ENCODE results near the gene CMTM7. TPM values are rescaled to one million over a fixed set of nuclear protein-coding genes. Genes with fewer than 3 reads are reported as not detected.

CMTM7 gene
- total and polyA plus RNA-seq, 11 donors = 2.3 to 16.8 (median 3.6) TPM

DNA sequence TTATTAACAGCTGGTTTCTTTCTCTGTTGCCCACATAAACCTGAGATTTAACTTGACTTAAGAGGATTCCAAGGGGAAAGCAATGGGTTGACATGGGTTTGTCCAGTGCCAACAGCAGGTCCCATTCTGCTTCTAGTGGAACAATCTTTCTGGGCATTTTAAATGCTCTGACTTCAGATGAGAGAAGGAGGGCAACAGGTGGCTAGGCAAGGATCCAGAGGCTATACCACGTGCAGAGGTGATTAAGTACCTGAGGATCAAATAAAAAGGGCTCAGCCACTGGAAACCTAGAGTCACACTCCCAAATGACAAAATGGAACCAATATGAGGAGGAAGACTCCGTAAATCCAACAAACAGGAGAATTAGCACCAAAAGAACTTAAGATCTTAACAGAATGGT is 82.5 kb downstream of the CMTM7 start:
- no peak for ATAC-seq
- H3K27ac ChIP-seq = no peak overlapping the region
- 96 to 99% (median 97%) methylated on average over 2 of the region's 2 CpGs for WGBS, 4 donors
- DNase-seq = no peak
- H3K4me3 ChIP-seq = no peak overlapping the region
- TF ChIP-seq, protein P1, sequence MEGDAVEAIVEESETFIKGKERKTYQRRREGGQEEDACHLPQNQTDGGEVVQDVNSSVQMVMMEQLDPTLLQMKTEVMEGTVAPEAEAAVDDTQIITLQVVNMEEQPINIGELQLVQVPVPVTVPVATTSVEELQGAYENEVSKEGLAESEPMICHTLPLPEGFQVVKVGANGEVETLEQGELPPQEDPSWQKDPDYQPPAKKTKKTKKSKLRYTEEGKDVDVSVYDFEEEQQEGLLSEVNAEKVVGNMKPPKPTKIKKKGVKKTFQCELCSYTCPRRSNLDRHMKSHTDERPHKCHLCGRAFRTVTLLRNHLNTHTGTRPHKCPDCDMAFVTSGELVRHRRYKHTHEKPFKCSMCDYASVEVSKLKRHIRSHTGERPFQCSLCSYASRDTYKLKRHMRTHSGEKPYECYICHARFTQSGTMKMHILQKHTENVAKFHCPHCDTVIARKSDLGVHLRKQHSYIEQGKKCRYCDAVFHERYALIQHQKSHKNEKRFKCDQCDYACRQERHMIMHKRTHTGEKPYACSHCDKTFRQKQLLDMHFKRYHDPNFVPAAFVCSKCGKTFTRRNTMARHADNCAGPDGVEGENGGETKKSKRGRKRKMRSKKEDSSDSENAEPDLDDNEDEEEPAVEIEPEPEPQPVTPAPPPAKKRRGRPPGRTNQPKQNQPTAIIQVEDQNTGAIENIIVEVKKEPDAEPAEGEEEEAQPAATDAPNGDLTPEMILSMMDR (IDR thresholded peaks at IDR 0.05) = no peak
- no peak for TF ChIP-seq POLR2A (IDR thresholded peaks at IDR 0.05)
- H3K36me3 ChIP-seq = peaks cover 0 to 15% (median 0%) of the 10 kb centered on the region in 9 donors
- intact Hi-C loops (cut with DNase I) = loop anchor here in 6 of 10 donors (5.0 to 10.0 kb wide), 4 partner anchors 82 to 299 kb away; partner anchors contain the start of gene CMTM7 (in 1 of the 6)
- H3K27me3 ChIP-seq = no peaks in the 10 kb centered on the region
- no peaks in the 10 kb centered on the region for H3K9me3 ChIP-seq
- H3K4me1 ChIP-seq = peaks cover 0 to 33% (median 0%) of the 10 kb centered on the region in 12 donors

DNA sequence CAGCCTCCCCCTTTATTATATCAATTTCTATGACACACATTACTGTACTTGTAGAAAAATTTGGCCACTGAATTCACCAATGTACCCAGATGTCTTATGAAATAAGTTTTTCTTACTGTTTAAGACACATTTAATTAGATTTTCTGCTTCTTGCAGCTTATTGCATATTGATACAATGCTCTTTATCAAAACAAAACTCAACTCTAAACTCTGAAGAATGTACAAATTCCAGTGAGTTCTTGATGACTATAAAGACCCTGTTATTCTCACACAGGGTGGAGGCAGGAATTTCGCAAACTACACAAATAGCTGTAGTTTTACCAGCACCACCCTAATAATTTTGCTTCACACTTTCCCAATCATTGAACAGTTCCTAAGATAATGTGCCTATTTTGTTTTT is 89.0 kb downstream of the CMTM7 start:
- Histone ChIP-seq H3K4me3 (no peak overlapping the region), H3K36me3 (peaks cover 0 to 64% (median 26%) of the 10 kb centered on the region in 9 donors), H3K27ac (no peak overlapping the region), H3K9me3 (no peaks in the 10 kb centered on the region), H3K27me3 (no peaks in the 10 kb centered on the region), H3K4me1 (peaks cover 0 to 21% (median 0%) of the 10 kb centered on the region in 12 donors)
- no peak for DNase-seq
- no peak for ATAC-seq
- no peak for TF ChIP-seq POLR2A (IDR thresholded peaks at IDR 0.05)
- TF ChIP-seq, protein P1 (IDR thresholded peaks at IDR 0.05) = no peak
- 89 to 94% (median 92%) methylated on average over 1 of the region's 1 CpG for WGBS, 4 donors
- intact Hi-C loops (cut with DNase I) = no loop called here

DNA sequence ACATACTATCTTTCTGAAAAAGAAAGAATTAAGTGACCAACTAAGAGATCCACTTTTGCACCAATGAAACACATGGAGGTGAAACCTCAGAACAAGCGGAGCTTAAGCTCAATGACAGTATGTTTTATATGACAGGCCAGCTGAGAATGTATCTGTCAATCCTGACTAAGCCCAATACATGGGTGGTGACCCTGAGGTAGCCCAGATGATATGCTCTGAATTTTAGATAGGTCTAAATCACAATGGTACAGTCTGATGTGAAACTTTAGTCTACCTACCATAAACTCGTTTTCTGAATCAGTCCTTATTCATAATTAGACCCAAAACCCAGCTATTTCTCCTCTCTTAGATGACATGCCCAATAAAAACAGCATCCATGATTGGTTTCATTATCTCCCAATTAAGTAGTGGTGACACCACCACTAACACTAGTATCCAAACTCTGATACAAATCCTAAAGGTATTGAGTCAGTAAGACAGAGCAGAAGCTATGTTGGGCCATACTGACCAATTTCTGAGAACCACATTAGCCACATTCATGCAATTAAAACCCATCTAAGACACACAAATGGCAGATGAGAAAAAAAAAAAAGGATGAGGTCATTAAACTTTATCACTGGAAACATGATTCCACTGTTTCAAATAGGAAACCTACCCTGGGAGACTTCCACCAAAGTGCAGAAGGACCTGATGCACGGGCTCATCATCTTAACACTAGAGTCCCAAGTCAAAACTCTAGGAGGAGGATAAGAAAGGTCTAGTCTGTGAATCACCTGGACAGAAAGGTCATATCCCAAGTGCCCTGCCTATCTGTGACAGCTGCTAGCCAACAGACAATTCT is 90.4 kb downstream of the CMTM7 start:
- no peak overlapping the region for H3K27ac ChIP-seq
- H3K4me1 ChIP-seq = peaks cover 0 to 21% (median 0%) of the 10 kb centered on the region in 12 donors
- no peak overlapping the region for H3K4me3 ChIP-seq
- ATAC-seq = no peak
- DNase-seq = no peak
- no peaks in the 10 kb centered on the region for H3K9me3 ChIP-seq
- H3K27me3 ChIP-seq = no peaks in the 10 kb centered on the region
- intact Hi-C loops (cut with DNase I) = no loop called here
- peaks cover 0 to 78% (median 39%) of the 10 kb centered on the region in 9 donors for H3K36me3 ChIP-seq
- TF ChIP-seq, protein P1 (IDR thresholded peaks at IDR 0.05) = no peak
- TF ChIP-seq POLR2A (IDR thresholded peaks at IDR 0.05) = no peak
- WGBS, 4 donors = 91 to 96% (median 94%) methylated on average over 3 of the region's 3 CpGs

DNA sequence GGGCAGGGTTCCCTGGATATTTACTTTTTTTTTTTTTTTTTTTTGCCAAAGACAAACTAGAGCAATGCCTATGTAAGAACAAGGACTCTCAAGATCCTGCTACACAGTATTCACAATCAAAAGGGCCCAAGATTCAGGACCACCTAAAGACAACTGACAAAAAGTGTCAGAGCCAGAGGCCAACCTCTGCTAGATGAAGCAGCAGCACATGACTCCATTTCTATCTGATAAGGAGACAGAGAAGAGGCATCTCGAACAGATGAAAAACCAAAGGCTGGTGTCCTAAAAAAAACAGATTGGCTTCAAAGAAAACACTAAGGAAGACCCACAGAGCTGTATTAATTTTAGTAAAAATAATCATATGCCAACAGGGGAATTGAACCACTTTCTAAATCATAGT is 91.0 kb downstream of the CMTM7 start:
- Histone ChIP-seq H3K4me3 (no peak overlapping the region), H3K27ac (no peak overlapping the region), H3K36me3 (peaks cover 0 to 85% (median 46%) of the 10 kb centered on the region in 9 donors), H3K9me3 (no peaks in the 10 kb centered on the region), H3K4me1 (peaks cover 0 to 21% (median 0%) of the 10 kb centered on the region in 12 donors), H3K27me3 (no peaks in the 10 kb centered on the region)
- ATAC-seq (no peak), DNase-seq (no peak)
- no peak for TF ChIP-seq POLR2A (IDR thresholded peaks at IDR 0.05)
- TF ChIP-seq, protein P1 (IDR thresholded peaks at IDR 0.05) = no peak
- WGBS, 4 donors = 68 to 93% (median 82%) methylated on average over 1 of the region's 1 CpG
- intact Hi-C loops (cut with DNase I) = no loop called here
